Activated CD8-positive, alpha-beta memory T cell treated with anti-CD3 and anti-CD28 coated beads for 48 hours (primary cell): ENCODE results near the gene PHLDB2.

ENCODE experiments used
- DNase-seq, 3 experiments: peaks; one replicate each; pipeline ENCODE4 v3.0.0-alpha.2; 2020; ENCODE audit warnings: low read depth in 2 of 3, low spot score in 2 of 3

The PHLDB2 gene

GRCh38 chr3:111882194-111882593 lies 23.1 kb downstream of the PHLDB2 start:
- DNase-seq: no peak

DNA sequence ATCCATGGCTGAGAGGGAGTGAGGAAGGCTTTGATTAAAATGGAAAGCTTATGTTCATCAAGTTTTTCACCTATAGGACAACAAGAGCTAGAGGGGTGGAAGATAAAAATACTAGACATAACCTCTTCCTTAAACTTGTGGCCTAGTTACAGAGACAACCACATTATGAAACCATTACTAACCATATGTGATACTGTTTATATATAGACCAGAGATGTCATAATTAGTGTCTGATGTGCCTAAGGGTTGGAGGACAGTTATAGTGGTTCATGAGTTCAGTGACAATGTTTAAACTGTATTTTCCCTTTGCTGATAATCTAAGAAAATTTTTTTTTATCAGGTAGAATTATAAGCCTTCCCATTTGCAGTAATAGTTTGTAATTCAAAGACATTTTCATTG lies 23.7 kb downstream of the PHLDB2 start:
- DNase-seq: no peak

GRCh38 chr3:111884411-111885018 lies 25.4 kb downstream of the PHLDB2 start:
- no peak for DNase-seq

- DNase-seq: no peak
Measured at GRCh38 chr3:111885578-111885977, 26.5 kb downstream of the PHLDB2 start.

DNA sequence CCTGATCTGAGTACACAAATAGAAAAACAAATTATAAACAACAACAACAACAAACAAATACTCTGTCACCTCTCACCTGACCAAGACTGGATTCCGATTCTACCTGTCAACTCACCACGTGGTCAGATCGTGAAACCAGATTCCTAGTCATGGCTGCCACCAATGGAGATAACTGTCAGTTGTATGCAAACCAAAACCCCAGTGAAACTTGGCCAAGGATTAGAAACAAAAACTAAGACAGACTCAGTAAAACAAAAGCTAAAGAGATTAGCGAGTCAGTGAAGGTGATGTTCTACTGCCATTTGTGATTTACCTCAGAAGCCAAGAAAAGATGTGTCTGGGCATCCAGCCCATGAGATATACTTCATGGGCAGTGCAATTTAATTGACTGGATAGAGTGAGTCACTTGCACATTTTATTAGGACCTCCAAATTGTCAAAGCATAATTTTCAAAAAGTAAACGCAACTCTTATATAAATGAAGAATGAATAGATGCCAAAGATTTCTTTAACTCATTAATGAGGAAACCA lies 31.1 kb downstream of the PHLDB2 start:
- no peak for DNase-seq

DNA sequence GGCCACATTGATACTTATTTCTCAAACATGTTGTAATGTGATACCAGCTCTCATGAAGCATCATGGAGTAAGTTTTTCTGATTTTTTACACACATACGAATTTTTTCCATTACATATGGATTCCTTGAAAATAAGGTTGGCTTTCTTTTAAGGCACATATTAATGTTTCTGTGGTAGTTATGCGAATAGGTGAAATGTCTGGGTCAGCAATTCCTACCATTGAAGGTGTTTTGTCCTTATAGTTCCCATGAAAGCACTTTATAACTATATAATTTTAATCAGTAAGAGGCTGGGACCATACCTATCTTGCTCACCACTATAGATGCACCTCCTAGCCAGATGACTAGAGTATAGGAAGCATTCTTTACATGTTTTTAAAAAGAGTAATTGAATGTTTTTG lies 33.0 kb downstream of the PHLDB2 start:
- DNase-seq: no peak

GRCh38 chr3:111895071-111895470 lies 36.0 kb downstream of the PHLDB2 start:
- DNase-seq: no peak

- no peak for DNase-seq
Measured at GRCh38 chr3:111899966-111900365, 40.9 kb downstream of the PHLDB2 start.

GRCh38 chr3:111901637-111902036 lies 42.6 kb downstream of the PHLDB2 start:
- DNase-seq: no peak

DNA sequence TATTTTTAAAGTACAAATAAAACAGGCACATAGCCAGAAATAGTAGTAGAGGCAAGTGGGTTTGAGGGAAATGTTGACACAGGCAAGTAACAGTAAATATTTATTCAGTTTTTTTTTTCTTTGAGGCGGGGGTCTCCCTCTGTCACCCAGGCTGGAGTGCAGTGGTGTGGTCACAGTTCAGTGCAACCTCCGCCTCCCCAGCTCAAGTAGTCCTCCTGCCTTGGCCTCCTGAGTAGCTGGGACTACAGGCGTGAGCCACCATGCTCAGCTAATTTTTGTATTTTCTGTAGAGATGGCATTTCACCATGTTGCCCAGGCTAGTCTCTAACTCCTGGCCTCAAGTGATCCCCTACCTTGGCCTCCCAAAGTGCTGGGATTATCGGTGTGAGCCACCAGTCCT lies 43.5 kb downstream of the PHLDB2 start:
- DNase-seq: no peak

DNA sequence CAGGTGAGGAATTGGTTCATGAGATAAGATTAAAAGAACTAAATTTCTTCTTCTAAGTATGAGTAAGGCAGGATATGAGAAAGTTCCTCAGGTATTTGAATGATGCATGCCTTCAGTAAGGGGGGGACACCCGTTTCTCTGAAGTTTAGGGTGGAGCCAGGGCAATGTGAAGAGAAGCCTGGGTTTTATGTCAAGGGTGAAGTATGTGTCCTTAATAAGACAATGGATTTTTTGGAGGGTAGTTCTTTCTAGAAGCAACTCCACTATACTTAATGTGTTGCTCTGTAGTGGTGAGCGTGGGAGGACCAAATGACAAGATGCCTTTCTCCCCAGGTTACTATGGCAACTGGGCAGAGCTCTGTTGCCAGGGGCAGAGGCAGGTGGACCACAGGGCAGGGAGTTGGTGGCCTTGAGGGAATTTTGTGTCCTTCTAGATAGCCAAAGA lies 44.0 kb downstream of the PHLDB2 start:
- DNase-seq: no peak

DNA sequence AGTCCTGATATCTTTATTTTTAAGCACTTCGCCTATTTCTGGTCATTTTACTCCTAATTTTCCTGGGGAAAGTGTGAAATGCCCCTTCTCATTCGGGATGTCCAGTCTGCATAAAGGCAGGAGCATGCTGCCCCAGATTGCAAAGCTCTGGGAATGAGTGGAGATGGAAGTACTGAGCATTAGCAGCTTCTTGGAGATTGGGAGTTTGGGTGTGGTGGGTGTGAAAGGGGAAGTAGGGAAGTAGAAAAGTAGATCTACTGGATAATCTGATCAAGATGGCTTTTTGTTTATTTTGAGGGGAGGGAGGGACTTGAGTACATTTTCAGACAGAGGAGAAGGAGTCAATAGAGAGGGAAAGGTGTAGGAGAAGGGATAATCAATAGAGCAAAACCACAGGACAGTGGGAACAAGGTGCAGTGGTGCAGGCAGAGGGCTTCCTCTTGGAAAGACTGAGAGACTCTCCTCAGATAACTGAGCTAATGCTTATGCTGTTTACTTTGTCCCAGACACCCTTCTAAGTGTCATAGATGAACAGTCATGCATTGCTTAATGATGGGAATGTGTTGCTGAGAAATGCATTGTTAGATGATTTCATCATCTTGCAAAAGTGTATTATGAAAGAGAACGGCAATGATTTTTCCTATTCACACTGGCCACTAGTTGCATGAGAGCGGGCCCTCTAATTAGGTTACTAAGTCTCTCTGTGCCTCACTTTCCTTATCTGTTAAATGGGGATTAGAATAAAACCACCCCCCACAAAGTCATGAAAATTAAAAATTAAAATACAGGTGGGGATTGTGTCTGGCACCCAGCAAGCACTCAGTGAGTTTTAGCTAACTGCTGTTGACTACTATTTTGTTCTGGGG lies 45.5 kb downstream of the PHLDB2 start:
- DNase-seq: no peak

- no peak for DNase-seq
Measured at GRCh38 chr3:111906656-111907055, 47.6 kb downstream of the PHLDB2 start.

GRCh38 chr3:111907151-111907550 lies 48.1 kb downstream of the PHLDB2 start:
- DNase-seq: no peak

DNA sequence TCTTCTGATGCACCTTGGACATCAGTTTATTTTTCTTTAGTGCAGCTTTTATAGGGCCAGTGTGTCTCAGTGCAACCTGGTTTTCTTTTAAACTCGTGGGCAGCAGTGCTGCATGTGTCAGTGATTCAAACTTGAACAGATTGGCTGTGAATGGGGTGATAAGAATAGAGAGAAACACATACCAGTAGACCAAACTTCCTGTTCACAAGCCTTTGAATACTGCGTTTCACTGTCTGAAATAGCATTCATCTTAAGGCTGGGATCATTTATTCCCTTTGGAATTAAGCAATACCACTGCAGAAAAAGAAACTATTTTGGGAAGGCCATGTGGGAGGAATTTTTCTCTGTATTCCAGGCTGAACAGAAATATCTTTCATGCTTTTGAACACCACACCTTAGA lies 51.7 kb downstream of the PHLDB2 start:
- no peak for DNase-seq

- DNase-seq: no peak
Measured at GRCh38 chr3:111911446-111911845, 52.4 kb downstream of the PHLDB2 start.

GRCh38 chr3:111913163-111913763 lies 54.2 kb downstream of the PHLDB2 start:
- no peak for DNase-seq

DNA sequence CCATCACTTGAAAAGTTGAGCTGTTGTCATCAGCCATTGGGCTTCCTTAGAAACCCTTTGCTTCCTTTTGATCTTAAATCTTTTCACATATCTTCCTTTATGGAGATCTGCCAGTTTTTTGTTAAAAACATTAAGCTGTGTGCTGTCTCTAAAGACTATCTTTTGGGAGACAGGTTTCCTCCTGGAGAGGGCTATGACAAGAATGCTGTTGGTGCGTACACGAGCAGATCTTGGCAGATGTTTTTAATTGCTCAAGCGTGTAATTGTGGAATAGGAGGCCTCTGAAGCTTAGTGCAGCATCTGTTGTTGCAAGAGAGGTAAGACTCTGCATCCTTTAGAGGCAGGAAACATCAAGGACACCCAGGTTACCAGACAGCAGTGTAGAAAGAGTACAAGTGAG lies 56.8 kb downstream of the PHLDB2 start:
- no peak for DNase-seq

DNA sequence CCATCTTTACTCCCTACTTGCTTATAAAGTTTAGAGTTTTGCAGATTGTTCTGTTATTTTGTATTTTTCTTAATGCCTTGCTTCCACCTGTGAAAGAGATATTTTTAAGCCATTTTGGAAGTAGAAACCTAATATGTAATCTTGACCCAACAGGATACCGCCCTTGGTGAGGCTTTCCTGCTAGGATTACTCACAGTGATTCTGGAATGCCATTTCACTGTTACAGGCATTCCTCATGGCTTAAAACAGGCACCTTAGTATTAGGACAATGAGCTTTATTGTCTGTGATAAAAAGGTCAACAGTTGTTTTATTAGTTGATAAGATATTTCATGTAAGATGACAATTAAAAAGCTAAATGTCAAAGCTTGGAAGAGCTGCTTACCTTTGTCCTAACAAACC lies 58.2 kb downstream of the PHLDB2 start:
- no peak for DNase-seq

DNA sequence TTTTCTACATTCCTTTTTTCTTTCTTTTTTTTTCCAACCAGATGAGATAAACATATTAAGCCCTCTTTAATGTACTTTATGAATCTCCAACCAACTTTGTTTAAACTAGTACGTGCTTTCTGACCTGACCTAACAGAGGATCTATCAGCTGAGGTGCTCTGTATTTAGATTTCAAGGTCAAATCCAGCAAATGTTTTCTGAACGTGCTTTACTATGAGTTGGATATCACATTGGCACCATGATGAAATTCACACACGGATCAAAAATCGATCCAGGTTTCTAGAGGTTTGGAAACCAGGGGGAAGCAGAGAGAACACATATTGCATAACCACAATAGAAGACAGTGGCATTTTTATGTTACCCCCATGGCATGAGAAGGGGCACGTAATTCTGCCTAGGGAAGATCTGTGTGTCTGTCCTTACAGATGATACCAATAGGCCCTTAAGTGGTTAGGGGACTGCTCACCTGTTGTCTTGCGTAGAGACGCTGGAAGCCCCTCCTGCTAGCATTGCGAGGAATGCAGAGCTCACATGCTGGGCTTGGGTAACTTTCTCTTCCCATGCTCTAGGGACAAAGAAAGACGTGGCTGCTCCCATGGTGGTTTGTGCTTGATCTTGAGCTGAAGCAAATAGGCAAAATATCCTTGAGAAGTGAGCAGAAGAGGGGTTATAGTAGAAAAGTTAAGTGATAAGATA lies 60.5 kb downstream of the PHLDB2 start:
- DNase-seq: no peak

- no peak for DNase-seq
Measured at GRCh38 chr3:111921181-111921580, 62.1 kb downstream of the PHLDB2 start.
